PC-9 (cell line): ENCODE results near the gene NAGS.

ENCODE experiments used
- CTCF ChIP-seq: fragments of 200-600 bp; sonication (generic); conservative IDR thresholded peaks from 2 replicates; pipeline ENCODE4 v1.6.1; 2017; ENCODE audit warnings: mixed run types, antibody characterized with exemption, mild to moderate bottlenecking, moderate library complexity
- EZH2 ChIP-seq: fragments of 200-600 bp; sonication (generic); IDR thresholded peaks from 2 replicates; pipeline ENCODE4 v1.8.0; 2017; ENCODE audit warnings: antibody characterized with exemption, low read depth

DNA sequence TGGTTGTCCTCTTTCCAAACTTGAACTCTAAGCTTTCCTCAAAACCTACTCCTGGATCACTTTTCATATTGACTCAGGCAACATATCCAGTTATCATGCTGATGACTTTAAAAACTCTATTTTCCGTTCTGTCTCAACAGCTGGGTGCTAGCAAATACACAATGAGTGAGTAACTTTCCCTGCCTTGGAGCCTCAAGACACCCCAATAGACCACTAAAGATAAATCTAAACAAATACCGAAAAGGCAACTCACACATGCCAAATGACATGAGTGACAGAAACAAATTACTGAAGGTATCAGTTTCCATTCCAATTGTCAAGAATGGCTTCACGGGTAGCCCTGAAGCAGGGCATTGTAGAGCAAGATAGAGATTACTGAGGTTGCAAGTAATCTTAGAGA lies 26.1 kb downstream of the NAGS start:
- TF ChIP-seq CTCF, result no peak
- no peak for TF ChIP-seq EZH2
